ENCODE data around the gene PTCH1.

PTCH1 gene

GRCh38 chr9:95465115-95465514, 51.7 kb downstream of the PTCH1 start (continued):
- no peak for TF ChIP-seq ZNF626 (tag by site-specific recombination; IDR thresholded peaks at IDR 0.05)
- no peak for TF ChIP-seq ZNF155 (tag by site-specific recombination; IDR thresholded peaks at IDR 0.05)
- TF ChIP-seq SP2 (tag by site-specific recombination; IDR thresholded peaks at IDR 0.05) = no peak
- TF ChIP-seq ZNF521 (tag by site-specific recombination; IDR thresholded peaks at IDR 0.05) = no peak

GRCh38 chr9:95463148-95464060, 53.4 kb downstream of the PTCH1 start:
- Histone ChIP-seq H3K27ac (ENCODE audit: extremely low read depth, low read depth, low read length) (peak overlapping the region; percentile 72), H3K4me1 (ENCODE audit: control insufficient read depth, insufficient read depth, low read length) (peaks cover 21% of the 10 kb centered on the region), H3K9me3 (ENCODE audit: control insufficient read depth, insufficient read depth, low read depth, low read length) (no peaks in the 10 kb centered on the region), H3K36me3 (ENCODE audit: control insufficient read depth in 2 of 2, insufficient read depth in 1 of 2, low read length in 2 of 2) (peaks cover 13 to 86% of the 10 kb centered on the region in 2 experiments), H3K4me3 (ENCODE audit: low read depth, low read length) (no peak overlapping the region)
- POLR2A ChIA-PET = interaction anchor here (0.6 to 2.6 kb wide), 11 partner anchors 9 to 145 kb away, joined by 3 to 14 read pairs (median 5); no protein-coding TSS in a partner anchor
- CTCF ChIA-PET = interaction anchor here (0.6 to 1.0 kb wide), 3 partner anchors 127 to 295 kb away, joined by 3 to 4 read pairs (median 4); no protein-coding TSS in a partner anchor
- TF ChIP-seq ZNF521 (tag by site-specific recombination; IDR thresholded peaks at IDR 0.05) = no peak
- no peak for TF ChIP-seq ZSCAN30 (tag by site-specific recombination; IDR thresholded peaks at IDR 0.05)
- no peak for TF ChIP-seq ZNF510 (tag by site-specific recombination; IDR thresholded peaks at IDR 0.05; ENCODE audit: insufficient replicate concordance)
- TF ChIP-seq ZNF488 (tag by site-specific recombination; IDR thresholded peaks at IDR 0.05) = no peak
- TF ChIP-seq ZNF513 (tag by site-specific recombination; IDR thresholded peaks at IDR 0.05) = no peak
- no peak for TF ChIP-seq ZBTB11 (tag by site-specific recombination; conservative IDR thresholded peaks at IDR 0.05; ENCODE audit: low read depth)

GRCh38 chr9:95462249-95463147, 54.3 kb downstream of the PTCH1 start:
- no peaks in the 10 kb centered on the region for H3K9me3 ChIP-seq (ENCODE audit: control insufficient read depth, insufficient read depth, low read depth, low read length)
- TF ChIP-seq ZNF433 (tag by site-specific recombination; IDR thresholded peaks at IDR 0.05; ENCODE audit: low read depth) (no peak), ZNF133 (tag by site-specific recombination; IDR thresholded peaks at IDR 0.05) (no peak), ZNF16 (tag by site-specific recombination; IDR thresholded peaks at IDR 0.05; ENCODE audit: low read depth) (no peak), ZBTB48 (tag by site-specific recombination; IDR thresholded peaks at IDR 0.05) (no peak), ZBTB21 (tag by site-specific recombination; IDR thresholded peaks at IDR 0.05) (no peak), GFI1B (tag by site-specific recombination; IDR thresholded peaks at IDR 0.05) (no peak), ZNF202 (tag by site-specific recombination; IDR thresholded peaks at IDR 0.05; ENCODE audit: borderline replicate concordance) (no peak), ZNF2 (tag by site-specific recombination; IDR thresholded peaks at IDR 0.05) (no peak), ZNF707 (tag by site-specific recombination; IDR thresholded peaks at IDR 0.05) (no peak), ZNF24 (tag by site-specific recombination; IDR thresholded peaks at IDR 0.05) (no peak)
- POLR2A ChIA-PET = interaction anchor here (0.6 to 2.6 kb wide), 11 partner anchors 10 to 144 kb away, joined by 3 to 14 read pairs (median 5); no protein-coding TSS in a partner anchor
- CTCF ChIA-PET = interaction anchor here (1.2 kb wide), 1 partner anchor 331 kb away, joined by 4 read pairs; no protein-coding TSS in a partner anchor
- no peak overlapping the region for H3K4me3 ChIP-seq (ENCODE audit: low read depth, low read length)
- H3K27ac ChIP-seq (ENCODE audit: extremely low read depth, low read depth, low read length) = peak overlapping the region; percentile 74
- H3K4me1 ChIP-seq (ENCODE audit: control insufficient read depth, insufficient read depth, low read length) = peaks cover 21% of the 10 kb centered on the region
- H3K36me3 ChIP-seq (ENCODE audit: control insufficient read depth in 2 of 2, insufficient read depth in 1 of 2, low read length in 2 of 2) = peaks cover 7 to 86% of the 10 kb centered on the region in 2 experiments

Data from HEK293 (cell line).